Heart left ventricle (tissue), 16 donors: ENCODE measurements around the gene PRSS50. TPM values are rescaled to one million over a fixed set of nuclear protein-coding genes. Genes with fewer than 3 reads are reported as not detected.

Experiments
- ATAC-seq, 4 donors: fragments of 200-7000 bp; cut with Tn5 transposase; one replicate each; pipeline ENCODE4 v1.9.1; 2020 to 2022; ENCODE audit warnings: moderate library complexity in 4 of 4, mild to moderate bottlenecking in 3 of 4, moderate number of reproducible peaks in 1 of 4
- DNase-seq, 5 donors: peaks; one replicate each; pipeline ENCODE4 v3.0.0-alpha.2; 2020
- H3K27ac ChIP-seq, 12 donors: fragments of 200-600 bp; sonication (generic) in 4 of 12; one replicate each; pipeline versions ENCODE4 v1.5.0 to v1.8.0; 2016 to 2022; ENCODE audit warnings: mild to moderate bottlenecking in 2 of 12
- H3K27me3 ChIP-seq, 9 donors: fragments of 200-600 bp; sonication (generic) in 2 of 9; one replicate each; pipeline versions ENCODE4 v1.5.1 to v1.8.0; 2016 to 2022; ENCODE audit warnings: mild to moderate bottlenecking in 3 of 9
- H3K36me3 ChIP-seq, 9 donors: fragments of 200-600 bp; sonication (generic) in 2 of 9; one replicate each; pipeline versions ENCODE4 v1.5.0 to v1.8.0; 2018 to 2022; ENCODE audit warnings: mild to moderate bottlenecking in 2 of 9
- H3K4me1 ChIP-seq, 12 donors: fragments of 200-600 bp; sonication (generic) in 4 of 12; one replicate each; pipeline versions ENCODE4 v1.5.0 to v1.8.0; 2016 to 2022; ENCODE audit warnings: mild to moderate bottlenecking in 3 of 12
- H3K4me3 ChIP-seq, 12 donors: fragments of 200-600 bp; sonication (generic) in 4 of 12; one replicate each; pipeline versions ENCODE4 v1.5.0 to v1.8.0; 2017 to 2022; ENCODE audit warnings: mild to moderate bottlenecking in 9 of 12, moderate library complexity in 4 of 12
- H3K9me3 ChIP-seq, 12 donors: fragments of 200-600 bp; sonication (generic) in 4 of 12; one replicate each; pipeline versions ENCODE4 v1.5.0 to v1.8.0; 2016 to 2022; ENCODE audit warnings: mild to moderate bottlenecking in 1 of 12
- POLR2A ChIP-seq, 2 donors: fragments of 450-650 bp; IDR thresholded peaks; one replicate each; pipeline ENCODE4 v1.6.1; 2017; ENCODE audit warnings: antibody characterized with exemption in 2 of 2, mild to moderate bottlenecking in 2 of 2, moderate library complexity in 2 of 2
- WGBS, 4 donors: extraction: QIAGEN DNeasy Blood & Tissue Kit in 2 of 4; methylation state at CpG; one replicate each; pipeline versions ENCODE4 v1.1.5 to v1.1.7; 2013 to 2018; 5-methylcytosine and 5-hydroxymethylcytosine counted together
- intact Hi-C, 10 donors: fragments of 100-400 bp; cut with DNase I; formaldehyde crosslinking; loops; one replicate each; pipeline versions ENCODE4 v1.11.1 to v1.14.2; 2022
- polyA plus RNA-seq, 2 donors: library from polyadenylated mRNA; stranded (reverse); fragments of 200-250 nt; gene quantifications; one replicate each; pipeline ENCODE4 v1.2.3, GENCODE V29; 2013
- total RNA-seq, 9 donors: library from RNA; depleted of rRNA in 2 of 9; stranded (reverse); fragments of >200 nt in 2 of 9; fragmentation: NEBNext Ultra II Directional in 3 of 9; extraction: Animal tissue kit (Norgen Biotek cat#: 25700) in 3 of 9; gene quantifications; one replicate each; pipeline versions ENCODE4 v1.1.0 to v1.2.4, GENCODE V29; 2016 to 2023
- TF ChIP-seq, protein P1 (sequence below), 12 donors: fragments of 200-600 bp; sonication (generic) in 4 of 12; IDR thresholded peaks; one replicate each; pipeline versions ENCODE4 v1.5.0 to v1.8.0; 2018 to 2022; ENCODE audit warnings: antibody characterized with exemption in 12 of 12, mild to moderate bottlenecking in 5 of 12
- donor health status: ischemic (EF 13 %, LVEDD 7.1; RV severe dilation, severe dysfunction).
- donor health status: healthy with polysubstance abuse.
- donor health status: DM: no; HTN: yes; CAD: no.
- donor health status: DM: no; HTN: no; CAD: no.
- donor health status: ischemic (EF 25% LVEDD 6.9; RV normal size, moderate dysfunction).
- donor health status: ischemic (EF 25% LVEDD 5.7; RV mildly dilated, moderate dysfunction).
- donor health status: healthy.
- donor health status: DM: yes; HTN: yes; CAD: no.
- donor health status: ischemic (EF 35%, LVEDD 5.7; RV mildly dilated, moderate dysfunction).
- donor health status: nonischemic (EF 11% LVEDD 7.7; RV severe dilation, severe dysfunction).
- donor health status: DM: yes; HTN: yes; CAD: no.
- donor health status: PGD.
- donor health status: ischemic (EF 29% LVEDD 5.4; RV normal size, mild dysfunction).
- donor health status: nonischemic (EF 23%, LVEDD 6.1; RV moderate dilation, normal function).

The PRSS50 gene
- total and polyA plus RNA-seq, 11 donors = 0.06 to 0.65 (median 0.35) TPM; not detected in 2

DNA sequence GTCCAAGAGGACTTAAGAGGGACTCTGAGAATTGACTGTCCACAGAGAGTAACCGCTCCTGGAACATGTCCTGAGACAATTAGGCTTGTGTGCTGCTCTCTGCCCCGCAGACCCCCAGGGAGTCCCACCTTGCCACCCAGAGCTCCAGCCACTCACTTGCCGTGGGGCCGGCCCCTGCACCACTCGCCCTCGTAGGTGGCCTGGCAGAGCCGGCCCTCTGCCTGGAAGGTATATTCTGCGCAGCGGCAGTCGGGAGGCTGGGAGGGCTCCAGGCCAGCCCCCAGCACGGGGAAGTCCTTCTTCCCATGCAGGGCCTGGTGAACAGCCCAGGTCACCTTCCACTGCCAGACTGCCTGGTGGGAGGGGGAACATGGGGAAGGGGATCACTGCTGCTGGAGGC, 34.7 kb downstream of the PRSS50 start:
- Histone ChIP-seq H3K36me3 (peaks cover 0 to 90% (median 56%) of the 10 kb centered on the region in 9 donors), H3K4me1 (peaks cover 0 to 31% (median 8%) of the 10 kb centered on the region in 12 donors), H3K27me3 (no peaks in the 10 kb centered on the region), H3K4me3 (no peak overlapping the region), H3K27ac (no peak overlapping the region), H3K9me3 (no peaks in the 10 kb centered on the region)
- 88 to 95% (median 89%) methylated on average over 7 to 11 of the region's 11 CpGs for WGBS, 4 donors
- no peak for TF ChIP-seq POLR2A (IDR thresholded peaks at IDR 0.05)
- DNase-seq = no peak
- intact Hi-C loops = no loop called here
- ATAC-seq = no peak

- TF ChIP-seq POLR2A (IDR thresholded peaks at IDR 0.05) = no peak
- TF ChIP-seq, protein P1, sequence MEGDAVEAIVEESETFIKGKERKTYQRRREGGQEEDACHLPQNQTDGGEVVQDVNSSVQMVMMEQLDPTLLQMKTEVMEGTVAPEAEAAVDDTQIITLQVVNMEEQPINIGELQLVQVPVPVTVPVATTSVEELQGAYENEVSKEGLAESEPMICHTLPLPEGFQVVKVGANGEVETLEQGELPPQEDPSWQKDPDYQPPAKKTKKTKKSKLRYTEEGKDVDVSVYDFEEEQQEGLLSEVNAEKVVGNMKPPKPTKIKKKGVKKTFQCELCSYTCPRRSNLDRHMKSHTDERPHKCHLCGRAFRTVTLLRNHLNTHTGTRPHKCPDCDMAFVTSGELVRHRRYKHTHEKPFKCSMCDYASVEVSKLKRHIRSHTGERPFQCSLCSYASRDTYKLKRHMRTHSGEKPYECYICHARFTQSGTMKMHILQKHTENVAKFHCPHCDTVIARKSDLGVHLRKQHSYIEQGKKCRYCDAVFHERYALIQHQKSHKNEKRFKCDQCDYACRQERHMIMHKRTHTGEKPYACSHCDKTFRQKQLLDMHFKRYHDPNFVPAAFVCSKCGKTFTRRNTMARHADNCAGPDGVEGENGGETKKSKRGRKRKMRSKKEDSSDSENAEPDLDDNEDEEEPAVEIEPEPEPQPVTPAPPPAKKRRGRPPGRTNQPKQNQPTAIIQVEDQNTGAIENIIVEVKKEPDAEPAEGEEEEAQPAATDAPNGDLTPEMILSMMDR (IDR thresholded peaks at IDR 0.05) = no peak
- H3K36me3 ChIP-seq = peaks cover 0 to 83% (median 46%) of the 10 kb centered on the region in 9 donors
- intact Hi-C loops = no loop called here
- peaks cover 0 to 27% (median 8%) of the 10 kb centered on the region in 12 donors for H3K4me1 ChIP-seq
- peak in 1 of 5 donors; percentile 21 for DNase-seq
- no peaks in the 10 kb centered on the region for H3K27me3 ChIP-seq
- no peak for ATAC-seq
- WGBS, 4 donors = 81 to 87% (median 84%) methylated on average over 13 of the region's 13 CpGs
- no peak overlapping the region for H3K4me3 ChIP-seq
- H3K27ac ChIP-seq = no peak overlapping the region
- H3K9me3 ChIP-seq = no peaks in the 10 kb centered on the region
These were observed 35.7 kb downstream of the PRSS50 start for GRCh38 chr3:46681856-46682540.

DNA sequence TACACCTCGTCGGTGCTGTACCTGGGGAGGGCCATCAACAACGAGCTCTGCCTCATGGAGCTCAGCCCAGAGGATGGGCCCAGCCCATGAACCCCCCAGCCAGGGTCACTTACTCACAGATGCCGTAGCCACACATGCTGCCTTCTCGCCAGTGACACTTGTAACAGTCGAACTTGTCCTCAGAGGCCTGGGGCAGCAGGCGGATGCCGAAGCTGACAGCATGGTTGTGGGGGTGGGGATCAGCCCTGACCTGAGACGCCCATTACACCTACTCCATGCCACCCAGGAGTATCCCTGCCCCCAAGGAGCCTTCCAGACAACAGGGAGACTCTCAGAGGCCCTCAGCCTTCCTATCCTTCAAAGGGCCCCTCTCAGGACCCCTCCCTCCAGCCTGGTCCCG, 36.3 kb downstream of the PRSS50 start:
- peaks cover 0 to 81% (median 42%) of the 10 kb centered on the region in 9 donors for H3K36me3 ChIP-seq
- 82 to 91% (median 87%) methylated on average over 7 to 10 of the region's 10 CpGs for WGBS, 4 donors
- TF ChIP-seq, protein P1 (IDR thresholded peaks at IDR 0.05) = no peak
- no peak for TF ChIP-seq POLR2A (IDR thresholded peaks at IDR 0.05)
- no peaks in the 10 kb centered on the region for H3K27me3 ChIP-seq
- ATAC-seq (peak in 1 of 4 donors; percentile 8), DNase-seq (peak in 1 of 5 donors; percentile 28)
- H3K27ac ChIP-seq = peak overlapping the region in 4 of 12 donors; percentile 0 to 70 (median 17)
- H3K4me3 ChIP-seq = no peak overlapping the region
- H3K4me1 ChIP-seq = peaks cover 0 to 32% (median 12%) of the 10 kb centered on the region in 12 donors
- H3K9me3 ChIP-seq = no peaks in the 10 kb centered on the region
- intact Hi-C loops = no loop called here

DNA sequence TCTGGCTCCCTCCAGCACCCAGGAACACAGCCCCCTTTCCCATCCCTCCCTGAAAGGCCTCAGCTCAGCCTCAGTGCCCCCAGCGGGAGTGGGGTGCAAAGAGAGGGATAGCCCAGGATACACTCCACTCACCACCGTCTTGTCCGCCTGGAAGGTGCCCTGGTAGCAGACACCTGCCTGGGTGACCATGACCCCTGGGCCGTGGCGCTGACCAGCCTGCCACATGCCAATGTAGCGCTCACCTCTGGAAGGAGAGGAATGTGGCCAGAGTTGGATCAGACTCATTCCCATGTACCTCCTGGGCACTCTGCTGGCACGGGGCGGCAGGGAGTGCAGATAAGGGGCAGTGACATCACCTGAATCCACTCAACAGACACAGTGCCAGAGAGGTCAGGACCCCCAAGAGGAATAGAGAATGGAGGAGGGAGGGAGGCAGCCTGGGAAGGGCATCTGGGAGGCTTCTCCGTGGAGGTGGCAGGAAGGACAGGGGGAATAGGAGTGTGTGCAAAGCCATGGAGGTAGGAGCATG, 37.3 kb downstream of the PRSS50 start:
- peak overlapping the region in 5 of 12 donors; percentile 0 to 70 (median 21) for H3K27ac ChIP-seq
- H3K27me3 ChIP-seq = no peaks in the 10 kb centered on the region
- peaks cover 0 to 80% (median 37%) of the 10 kb centered on the region in 9 donors for H3K36me3 ChIP-seq
- H3K4me1 ChIP-seq = peaks cover 0 to 39% (median 16%) of the 10 kb centered on the region in 12 donors
- 64 to 78% (median 67%) methylated on average over 9 of the region's 9 CpGs for WGBS, 4 donors
- peak in 1 of 5 donors; percentile 61 for DNase-seq
- peak; percentile 31 to 47 (median 45) for ATAC-seq
- H3K4me3 ChIP-seq = no peak overlapping the region
- no peak for TF ChIP-seq POLR2A (IDR thresholded peaks at IDR 0.05)
- TF ChIP-seq, protein P1 (IDR thresholded peaks at IDR 0.05) = no peak
- no peaks in the 10 kb centered on the region for H3K9me3 ChIP-seq
- intact Hi-C loops = no loop called here
